ENCODE measurements around the gene C5. TPM values are rescaled to one million over a fixed set of nuclear protein-coding genes. Genes with fewer than 3 reads are reported as not detected.

C5 gene
- polyA plus RNA-seq, 1 donor = 6.0 TPM

GRCh38 chr9:120938851-120939250 is 111.2 kb downstream of the C5 start:
- DNase-seq = no peak

DNA sequence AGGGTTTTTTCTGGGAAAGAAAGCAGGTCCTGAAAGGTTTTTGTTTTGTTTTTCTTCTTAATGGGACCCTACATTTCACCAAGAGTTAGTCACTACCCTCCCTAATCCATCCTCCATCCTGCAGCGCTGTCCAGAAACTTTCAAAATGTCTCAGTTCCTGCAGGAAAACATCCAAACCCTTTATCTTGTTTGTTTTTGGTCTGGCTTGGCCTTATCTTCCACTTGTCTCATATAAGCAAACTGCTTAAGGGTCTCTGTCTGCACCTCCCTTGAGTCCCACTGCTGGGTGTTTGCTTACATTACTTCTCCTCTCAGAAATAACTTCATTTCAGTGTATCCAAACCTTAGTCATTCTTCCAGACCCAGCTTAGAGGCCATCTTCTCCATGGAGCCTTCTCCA is 112.5 kb downstream of the C5 start:
- no peak for DNase-seq

GRCh38 chr9:120937127-120937526 is 112.9 kb downstream of the C5 start:
- peak; percentile 39 for DNase-seq

DNA sequence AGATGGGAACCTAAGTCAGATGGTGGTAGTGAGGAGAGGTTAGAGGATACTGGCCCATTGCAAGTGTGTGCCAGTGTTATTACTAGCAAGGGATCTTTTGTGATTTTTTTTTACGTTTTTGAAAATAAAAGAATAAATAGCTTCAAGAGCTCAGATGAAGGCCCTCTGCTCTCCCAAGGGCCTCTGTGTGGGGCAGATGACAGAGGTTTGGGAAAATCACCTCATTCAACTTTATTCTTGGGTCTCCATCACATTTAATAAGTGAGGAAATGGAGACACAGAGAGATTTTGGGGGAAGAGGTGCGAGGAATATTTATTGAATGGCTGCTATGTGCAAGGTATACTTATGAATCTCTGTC is 113.3 kb downstream of the C5 start:
- no peak for DNase-seq

GRCh38 chr9:120936011-120936763 is 113.9 kb downstream of the C5 start:
- peak; percentile 94 for DNase-seq

- peak; percentile 84 for DNase-seq
These were observed 114.7 kb downstream of the C5 start for GRCh38 chr9:120935383-120935857.

- no peak for DNase-seq
These were observed 115.8 kb downstream of the C5 start for GRCh38 chr9:120934281-120934680.

GRCh38 chr9:120933310-120934055 is 116.6 kb downstream of the C5 start:
- DNase-seq = no peak

DNA sequence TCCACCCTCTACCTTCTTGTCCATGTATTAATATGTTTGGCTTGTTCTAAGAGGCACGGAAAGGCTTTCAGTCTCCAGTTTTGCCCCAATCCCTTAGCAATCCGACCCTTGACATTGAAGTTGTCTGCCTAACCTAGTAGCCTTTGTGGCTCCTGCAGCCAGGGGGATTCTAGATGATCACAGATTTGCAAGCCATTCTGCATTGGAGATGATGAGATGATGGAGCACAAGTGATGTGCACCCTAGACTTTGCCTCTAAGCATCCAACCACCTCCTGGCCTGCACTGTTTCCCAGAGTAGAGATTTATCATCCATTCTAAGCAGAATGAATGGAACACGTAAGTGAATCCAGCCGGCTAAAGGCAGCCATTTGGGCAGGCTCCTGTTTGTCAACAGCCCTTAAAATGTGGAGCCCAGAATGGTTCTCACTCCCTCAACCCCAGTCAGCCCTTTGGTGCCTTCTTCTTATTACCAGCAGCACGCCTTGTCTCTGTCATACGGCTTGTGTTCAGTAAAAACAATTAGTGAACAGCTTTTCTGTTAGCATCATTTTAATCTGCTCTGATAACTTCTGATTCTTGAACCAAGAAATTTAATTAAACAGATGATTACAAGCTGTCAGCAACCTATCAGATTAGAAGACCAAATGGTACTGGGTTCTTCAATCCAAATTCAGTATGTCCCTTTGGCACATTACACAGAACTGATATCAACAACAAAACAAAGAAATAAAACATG is 117.8 kb downstream of the C5 start:
- DNase-seq = no peak

DNA sequence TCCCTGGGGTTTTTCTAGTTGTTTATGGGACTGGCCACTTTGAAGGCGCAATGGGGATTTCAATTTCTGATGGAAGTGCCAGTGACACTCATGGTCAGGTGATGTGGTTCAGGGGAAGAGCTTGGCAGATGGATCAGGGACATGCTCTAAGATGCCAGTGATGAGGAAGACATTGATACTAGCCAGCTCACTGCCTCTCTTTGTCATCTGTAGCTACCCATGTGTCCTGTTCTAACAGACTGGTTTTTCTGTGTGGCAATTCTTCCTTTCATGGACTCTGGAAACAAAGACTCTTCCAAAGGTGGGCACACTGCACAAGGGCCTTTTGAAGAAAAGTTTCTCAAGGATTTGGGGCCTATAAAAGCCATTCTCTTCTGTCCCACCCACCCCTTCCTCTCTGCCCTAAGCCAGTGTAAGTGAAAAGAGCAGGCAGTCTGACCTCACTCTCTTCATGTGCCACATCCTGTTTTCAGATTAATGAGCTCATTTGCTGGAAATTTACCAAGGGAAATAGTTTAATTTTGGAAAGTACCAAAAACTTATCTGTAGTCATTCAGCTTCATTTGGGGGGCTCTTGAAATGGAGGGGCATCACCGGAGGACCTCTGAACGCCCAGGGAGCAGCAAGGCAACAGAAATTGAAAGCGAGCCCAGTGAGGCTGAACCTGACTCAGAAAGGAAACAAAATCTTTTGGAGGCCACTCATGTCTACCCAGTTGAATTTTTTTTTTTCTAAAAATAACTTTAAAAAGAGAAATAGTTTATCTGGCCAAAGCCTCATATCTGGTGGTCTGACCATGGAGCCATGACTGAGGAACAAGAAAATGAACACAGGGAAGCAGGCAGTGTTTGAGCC is 118.6 kb downstream of the C5 start:
- peak; percentile 47 for DNase-seq

DNA sequence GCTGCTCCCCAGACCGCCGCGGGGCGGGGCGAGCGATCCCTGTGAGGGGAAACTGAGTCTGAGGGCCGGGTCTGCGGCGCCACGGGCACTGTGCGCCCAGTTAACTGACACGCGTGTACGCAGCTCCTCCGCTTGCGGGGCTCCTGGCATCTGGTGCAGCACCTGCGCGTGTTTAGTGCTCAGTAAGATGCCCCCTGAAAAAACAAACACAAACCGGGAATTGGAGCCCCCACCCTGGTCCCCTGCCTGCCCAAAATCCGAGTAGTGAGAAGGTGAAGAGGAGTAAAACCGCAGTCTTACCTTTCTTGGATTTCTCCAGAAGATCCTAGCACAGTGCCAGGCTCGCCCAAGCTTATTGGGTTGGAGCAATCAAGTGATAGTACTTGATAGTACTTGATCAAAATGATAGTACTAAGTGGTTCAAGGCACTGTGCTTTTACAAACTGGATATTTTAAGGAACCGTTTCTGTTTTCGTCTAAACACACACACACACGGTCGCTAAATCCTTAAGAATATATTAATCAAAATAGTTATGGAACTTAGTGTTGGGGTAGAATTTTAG is 120.8 kb downstream of the C5 start:
- no peak for DNase-seq

GRCh38 chr9:120928483-120929228 is 121.4 kb downstream of the C5 start:
- peak; percentile 67 for DNase-seq

- DNase-seq = no peak
These were observed 122.0 kb downstream of the C5 start for GRCh38 chr9:120928015-120928482.

GRCh38 chr9:120927269-120928014 is 122.6 kb downstream of the C5 start:
- no peak for DNase-seq

GRCh38 chr9:120926397-120926928 is 123.6 kb downstream of the C5 start, which contains the start of gene TRAF1:
TSS of gene TRAF1 (minus strand) at chr9:120926796. CDS start at chr9:120926075, 721 bp downstream.
- DNase-seq = no peak

DNA sequence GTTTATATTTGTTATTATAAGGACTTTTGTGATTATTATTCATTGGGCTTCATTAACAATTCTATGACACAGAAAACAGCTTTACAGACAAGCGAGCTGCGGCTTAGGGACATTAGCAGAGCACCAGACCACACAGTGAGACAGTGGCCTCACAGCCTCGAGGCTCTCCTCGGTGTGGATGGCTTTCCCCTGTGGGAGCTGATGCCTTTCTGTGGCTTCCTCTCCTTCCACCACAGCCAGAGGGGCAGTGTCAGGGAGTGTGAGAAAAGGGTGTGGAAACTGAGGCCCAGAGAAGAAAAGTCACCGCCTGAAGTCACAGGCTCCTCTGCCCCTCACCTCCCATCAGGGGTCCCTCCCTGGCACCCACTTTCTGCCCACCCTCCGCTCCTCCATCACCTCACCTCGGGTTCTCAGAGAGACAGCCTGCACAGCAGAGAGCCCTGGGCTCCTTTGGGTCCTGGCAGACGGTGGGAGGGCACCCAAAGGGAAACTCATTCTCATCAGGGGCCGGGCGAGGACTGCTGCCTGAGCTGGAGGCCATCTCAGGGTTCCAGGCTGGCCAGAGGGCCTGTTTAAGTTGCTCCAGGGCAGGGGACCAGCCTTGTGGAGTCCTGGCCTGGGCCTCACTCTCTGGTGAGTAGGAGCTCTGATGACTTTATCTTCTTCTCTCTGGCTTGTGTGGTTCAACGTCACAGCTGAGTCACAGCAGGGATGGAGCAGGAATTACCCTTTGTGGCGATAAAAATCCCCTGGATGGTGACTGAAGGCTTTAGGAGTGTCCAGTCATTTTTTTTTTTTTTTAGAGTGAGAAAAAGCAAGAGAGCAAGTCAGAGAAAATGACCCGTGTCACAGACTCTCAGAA is 124.3 kb downstream of the C5 start:
- no peak for DNase-seq

DNA sequence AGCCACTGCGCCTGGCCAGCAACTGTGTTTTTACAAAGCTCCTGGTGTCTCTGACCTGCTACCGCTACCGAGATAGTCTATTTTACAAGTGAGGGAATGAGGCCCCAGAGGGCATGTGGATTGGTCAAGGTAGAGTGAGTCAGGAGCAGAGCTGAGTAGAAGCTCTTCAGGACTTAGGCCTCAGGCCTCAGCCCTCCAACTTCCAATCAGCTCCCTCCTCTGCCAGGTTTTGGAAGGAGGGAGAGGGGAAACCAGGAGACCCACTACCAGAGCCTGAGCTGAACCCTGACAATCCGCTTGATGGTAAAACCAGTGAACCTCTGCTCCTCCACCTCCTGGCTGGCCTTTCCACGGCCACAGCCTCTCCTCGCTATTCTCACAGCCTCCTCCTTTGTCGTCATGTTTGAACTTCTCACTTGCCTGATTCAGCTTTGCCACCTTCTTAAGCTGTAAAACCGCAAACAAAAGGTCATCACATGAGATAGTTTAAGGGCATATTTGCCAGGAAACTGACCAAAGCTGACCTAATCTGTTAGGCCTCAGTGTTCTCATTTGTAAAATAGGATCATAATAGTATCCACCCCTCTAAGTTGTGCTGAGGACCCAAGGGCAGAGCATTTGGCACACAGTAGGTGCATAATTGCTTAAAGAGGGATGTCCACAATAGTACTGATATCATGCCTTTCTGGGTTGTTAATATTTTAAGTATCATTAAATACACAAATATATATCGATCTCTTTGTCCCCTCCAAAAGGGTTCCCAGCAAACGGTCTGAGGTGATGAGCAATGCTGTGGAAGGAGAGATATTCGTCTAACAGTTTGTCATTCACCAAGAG is 125.2 kb downstream of the C5 start:
- no peak for DNase-seq

All from hindlimb muscle (tissue), 1 donor.